GM21381 (cell line): ENCODE measurements around the gene MPND.
"Not testable (repeated sequence)": the region's sequence is repeated elsewhere in the genome, so short reads cannot be mapped to it uniquely, and the experiment has no call there.

Experiments used
- ATAC-seq: cut with Tn5 transposase; IDR thresholded peaks from one replicate; pipeline ENCODE4 v1.9.1; 2021; ENCODE audit warnings: mild to moderate bottlenecking, moderate library complexity; ENCODE audit not compliant: unreplicated experiment

The MPND gene

GRCh38 chr19:4319067-4319718, 24.2 kb upstream of the MPND start:
- ATAC-seq: no peak

- ATAC-seq: no peak
These were observed 22.9 kb upstream of the MPND start for GRCh38 chr19:4320419-4320818.

GRCh38 chr19:4322942-4323665, 20.3 kb upstream of the MPND start:
- ATAC-seq: no peak

- ATAC-seq: no peak
These were observed 19.7 kb upstream of the MPND start for GRCh38 chr19:4323692-4324091.

GRCh38 chr19:4324228-4324627, 19.1 kb upstream of the MPND start:
- no peak for ATAC-seq

- no peak for ATAC-seq
These were observed 17.0 kb upstream of the MPND start for GRCh38 chr19:4326215-4326836.

- ATAC-seq: no peak
These were observed 16.5 kb upstream of the MPND start for GRCh38 chr19:4326837-4327251.

- no peak for ATAC-seq
These were observed 16.0 kb upstream of the MPND start for GRCh38 chr19:4327252-4327876.

GRCh38 chr19:4327877-4328242, 15.5 kb upstream of the MPND start:
- ATAC-seq: no peak

- peak; percentile 68 for ATAC-seq
These were observed 14.9 kb upstream of the MPND start for GRCh38 chr19:4328243-4328990.

- ATAC-seq: not testable (repeated sequence)
These were observed 14.2 kb upstream of the MPND start for GRCh38 chr19:4328991-4329681.

GRCh38 chr19:4329858-4330257, 13.5 kb upstream of the MPND start:
- no peak for ATAC-seq

GRCh38 chr19:4334929-4335570, 8.3 kb upstream of the MPND start:
- no peak for ATAC-seq

GRCh38 chr19:4337906-4338440, 5.4 kb upstream of the MPND start:
- ATAC-seq: no peak

GRCh38 chr19:4338441-4339355, 4.7 kb upstream of the MPND start, which contains the start of gene STAP2:
TSS of gene STAP2 (minus strand) at chr19:4338827. CDS start at chr19:4338753, 74 bp downstream.
- no peak for ATAC-seq

GRCh38 chr19:4342314-4342614, 1.1 kb upstream of the MPND start:
- no peak for ATAC-seq

- peak; percentile 81 for ATAC-seq
These were observed 570 bp upstream of the MPND start for GRCh38 chr19:4342615-4343369.
